IMR-90 (cell line): Measurements from ENCODE around the gene PCDHGA5. TPM values are rescaled to one million over a fixed set of nuclear protein-coding genes. Genes with fewer than 3 reads are reported as not detected.

Experiments
- ATAC-seq: fragments of 200-7000 bp; cut with Tn5 transposase; 2 replicates; pipeline ENCODE4 v1.9.1; 2020; ENCODE audit warnings: low read depth, mild to moderate bottlenecking, moderate library complexity
- BruUV-seq: library from RNA; stranded (reverse); fragments of 400-500 nt; replicated peaks from 2 replicates; lab custom pipeline; 2021; lab: Mats Ljungman, UMichigan
- CTCF ChIA-PET: fragments of 300-600 bp; formaldehyde crosslinking; extraction: SDS; loops from one replicate; lab custom pipeline; 2021; ENCODE audit warnings: antibody characterized with exemption; lab: Yijun Ruan, JAX
- POLR2A ChIA-PET: fragments of 300-600 bp; sonication (Branson Sonifier 250); formaldehyde crosslinking; loops from one replicate; lab custom pipeline; 2022; ENCODE audit warnings: antibody characterized with exemption; ENCODE audit not compliant: unreplicated experiment; lab: Charles Lee
- DNase-seq: peaks from one replicate; pipeline ENCODE4 v3.0.0; 2013
- H2AFZ ChIP-seq: replicated peaks from 2 replicates; pipeline ENCODE3; 2013; ENCODE audit warnings: low read length, mild to moderate bottlenecking; ENCODE audit not compliant: poor library complexity
- H2AK5ac ChIP-seq: 2 replicates; pipeline ENCODE4 v1.6.1; 2013; ENCODE audit warnings: low read depth, low read length, inconsistent platforms
- H2AK9ac ChIP-seq: replicated peaks from 2 replicates; pipeline ENCODE3; 2013; ENCODE audit warnings: mild to moderate bottlenecking, low read depth, low read length, moderate library complexity; ENCODE audit not compliant: poor library complexity
- H2BK120ac ChIP-seq: 2 replicates; pipeline ENCODE4 v1.6.1; 2013; ENCODE audit warnings: low read depth, low read length, inconsistent platforms
- H2BK15ac ChIP-seq: 3 replicates; pipeline ENCODE4 v1.6.1; 2013; ENCODE audit warnings: low read depth, low read length, inconsistent platforms
- H2BK20ac ChIP-seq: 2 replicates; pipeline ENCODE4 v1.6.1; 2013; ENCODE audit warnings: low read depth, mild to moderate bottlenecking, inconsistent platforms, low read length, moderate library complexity
- H2BK5ac ChIP-seq: 2 replicates; pipeline ENCODE4 v1.6.1; 2013; ENCODE audit warnings: mild to moderate bottlenecking, low read depth, low read length, inconsistent platforms; ENCODE audit not compliant: poor library complexity, severe bottlenecking
- H3K14ac ChIP-seq: replicated peaks from 2 replicates; pipeline ENCODE4 v1.6.1; 2013; ENCODE audit warnings: low read depth, low read length, inconsistent platforms
- H3K18ac ChIP-seq: 2 replicates; pipeline ENCODE4 v1.6.1; 2013; ENCODE audit warnings: low read depth, low read length, control low read depth
- H3K23ac ChIP-seq: 2 replicates; pipeline ENCODE4 v1.6.1; 2013; ENCODE audit warnings: low read depth, low read length, inconsistent platforms
- H3K27ac ChIP-seq: 2 replicates; pipeline ENCODE4 v1.5.1; 2013; ENCODE audit warnings: mild to moderate bottlenecking, control low read depth, low read length; ENCODE audit not compliant: insufficient read depth
- H3K27me3 ChIP-seq: 2 replicates; pipeline ENCODE4 v1.6.1; 2013; ENCODE audit warnings: low read length; ENCODE audit not compliant: control insufficient read depth, insufficient read depth
- H3K36me3 ChIP-seq: 2 replicates; pipeline ENCODE4 v1.6.1; 2013; ENCODE audit warnings: low read length, mixed read lengths; ENCODE audit not compliant: control insufficient read depth, insufficient read depth
- H3K4ac ChIP-seq: 2 replicates; pipeline ENCODE4 v1.6.1; 2013; ENCODE audit warnings: low read depth, low read length, inconsistent platforms
- H3K4me1 ChIP-seq: 2 replicates; pipeline ENCODE4 v1.6.1; 2013; ENCODE audit warnings: low read length, mixed read lengths; ENCODE audit not compliant: control insufficient read depth, insufficient read depth
- H3K4me2 ChIP-seq: 2 replicates; pipeline ENCODE4 v1.6.1; 2013; ENCODE audit warnings: low read depth, mild to moderate bottlenecking, control low read depth, low read length, moderate library complexity
- H3K4me3 ChIP-seq: 2 replicates; pipeline ENCODE4 v1.5.1; 2013; ENCODE audit warnings: low read depth, mild to moderate bottlenecking, control low read depth, low read length, moderate library complexity; ENCODE audit not compliant: insufficient read depth
- H3K56ac ChIP-seq: 2 replicates; pipeline ENCODE4 v1.6.1; 2013; ENCODE audit warnings: low read length, inconsistent platforms; ENCODE audit not compliant: insufficient read depth; ENCODE audit errors: extremely low read depth
- H3K79me1 ChIP-seq, 2 experiments: 2 replicates each; pipeline ENCODE4 v1.6.1; 2013; ENCODE audit warnings: low read length in 2 of 2, inconsistent platforms in 1 of 2, low read depth in 1 of 2
- H3K9ac ChIP-seq: 2 replicates; pipeline ENCODE4 v1.6.1; 2013; ENCODE audit warnings: low read depth, low read length, control low read depth
- H3K9me1 ChIP-seq: 2 replicates; pipeline ENCODE4 v1.6.1; 2013; ENCODE audit warnings: low read length, inconsistent platforms; ENCODE audit not compliant: insufficient read depth
- H3K9me3 ChIP-seq: 2 replicates; pipeline ENCODE4 v1.6.1; 2013; ENCODE audit warnings: low read length; ENCODE audit not compliant: control insufficient read depth, insufficient read depth
- H4K20me1 ChIP-seq: 2 replicates; pipeline ENCODE4 v1.6.1; 2013; ENCODE audit warnings: low read length, inconsistent platforms; ENCODE audit not compliant: insufficient read depth
- H4K5ac ChIP-seq: 2 replicates; pipeline ENCODE4 v1.6.1; 2013; ENCODE audit warnings: mild to moderate bottlenecking, low read depth, low read length, control low read depth
- H4K8ac ChIP-seq, 2 experiments: 2 replicates each; pipeline ENCODE4 v1.6.1; 2013; ENCODE audit warnings: low read depth in 2 of 2, low read length in 2 of 2, control low read depth in 1 of 2, inconsistent platforms in 1 of 2
- H4K91ac ChIP-seq: 2 replicates; pipeline ENCODE4 v1.6.1; 2013; ENCODE audit warnings: low read depth, low read length, inconsistent platforms; ENCODE audit not compliant: insufficient read depth
- CEBPB ChIP-seq: IDR thresholded peaks from 2 replicates; pipeline ENCODE4 v1.6.1; 2012; ENCODE audit warnings: low read depth, low read length, improper control_type of control experiment
- CHD1 ChIP-seq: IDR thresholded peaks from 2 replicates; pipeline ENCODE4 v1.6.1; 2012; ENCODE audit warnings: low read depth, low read length, improper control_type of control experiment
- CTCF ChIP-seq: conservative IDR thresholded peaks from 2 replicates; pipeline ENCODE4 v1.5.1; 2012; ENCODE audit warnings: mild to moderate bottlenecking, low read depth, low read length, improper control_type of control experiment
- MAFK ChIP-seq: IDR thresholded peaks from 2 replicates; pipeline ENCODE4 v1.6.1; 2012; ENCODE audit warnings: low read depth, low read length, improper control_type of control experiment
- MAZ ChIP-seq: IDR thresholded peaks from 2 replicates; pipeline ENCODE4 v1.6.1; 2012; ENCODE audit warnings: low read depth, mild to moderate bottlenecking, low read length, improper control_type of control experiment, moderate library complexity, borderline replicate concordance
- MXI1 ChIP-seq: IDR thresholded peaks from 2 replicates; pipeline ENCODE4 v1.6.1; 2012; ENCODE audit warnings: low read depth, mild to moderate bottlenecking, low read length, moderate library complexity, borderline replicate concordance
- POLR2A ChIP-seq: IDR thresholded peaks from 2 replicates; pipeline ENCODE4 v1.6.1; 2012; ENCODE audit warnings: mild to moderate bottlenecking, low read depth, low read length
- RAD21 ChIP-seq: IDR thresholded peaks from 2 replicates; pipeline ENCODE4 v1.6.1; 2012; ENCODE audit warnings: low read length, improper control_type of control experiment
- RCOR1 ChIP-seq: IDR thresholded peaks from 2 replicates; pipeline ENCODE4 v1.6.1; 2012; ENCODE audit warnings: mild to moderate bottlenecking, low read length, improper control_type of control experiment; ENCODE audit not compliant: insufficient replicate concordance
- SMC3 ChIP-seq: fragments of 150-350 bp; IDR thresholded peaks from 2 replicates; pipeline ENCODE4 v1.6.1; 2016; ENCODE audit warnings: low read depth, mild to moderate bottlenecking, antibody characterized with exemption, low read length, moderate library complexity
- WGBS, 2 experiments: methylation state at CpG; one replicate each; pipeline versions ENCODE4 v1.1.5 to v1.1.7; 2013; ENCODE audit warnings: missing lambda C conversion rate in 2 of 2; ENCODE audit not compliant: insufficient read length in 1 of 2; ENCODE audit errors: extremely low coverage in 2 of 2; 5-methylcytosine and 5-hydroxymethylcytosine counted together
- dilution Hi-C: fragments of 300-500 bp; cut with HindIII; formaldehyde crosslinking; loops from one replicate; pipeline ENCODE4 v1.14.3; 2018; ENCODE audit warnings: low sequenced_read_pairs; ENCODE audit not compliant: unreplicated experiment
- in situ Hi-C: fragments of 300-500 bp; cut with MboI; formaldehyde crosslinking; loops from 3 replicates; pipeline ENCODE4 v1.14.3; 2019; ENCODE audit warnings: low sequenced_read_pairs, inconsistent platforms, mixed read lengths
- intact Hi-C: fragments of 100-400 bp; cut with micrococcal nuclease; formaldehyde crosslinking; loops from 2 replicates; pipeline ENCODE4 v1.10.0; 2022
- polyA plus RNA-seq, 3 experiments: library from polyadenylated mRNA; depleted of rRNA; stranded (reverse); fragments of >200 nt; gene quantifications; 2 replicates each; pipeline ENCODE4 v1.2.3, GENCODE V29; 2012; ENCODE audit warnings: low replicate concordance in 1 of 3
- total RNA-seq: library from RNA; depleted of rRNA; stranded (reverse); fragments of >200 nt; gene quantifications from 2 replicates; pipeline ENCODE4 v1.2.3, GENCODE V29; 2012
- TF ChIP-seq, protein P1 (sequence below): fragments of 150-350 bp; IDR thresholded peaks from 2 replicates; pipeline ENCODE4 v1.6.1; 2017; ENCODE audit warnings: mild to moderate bottlenecking, antibody characterized with exemption, low read length, low read depth

PCDHGA5 gene
- total and polyA plus RNA-seq, 2 of the 4 experiments (the other 2 are of a cell fraction): 1.3 to 2.0 TPM

DNA sequence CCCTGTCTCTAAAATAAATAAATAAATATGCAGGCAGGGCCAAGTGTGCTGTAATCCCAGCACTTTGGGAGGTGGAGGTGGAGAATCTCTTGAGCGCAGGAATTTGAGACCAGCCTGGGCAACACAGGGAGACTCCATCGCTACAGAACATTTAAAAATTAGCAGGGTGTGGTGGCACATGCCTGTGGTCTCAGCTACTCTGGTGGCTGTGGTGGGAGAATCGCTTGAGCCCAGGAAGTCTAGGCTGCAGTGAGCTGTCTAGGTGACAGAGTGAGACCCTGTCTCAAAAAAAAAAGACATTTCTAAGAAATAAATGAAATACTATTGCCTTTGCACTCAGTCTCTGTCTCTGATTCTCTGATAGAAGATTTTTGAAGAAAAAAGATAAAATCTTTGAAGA lies 47.6 kb downstream of the PCDHGA5 start:
- no peak overlapping the region for H3K9ac ChIP-seq
- H3K27ac ChIP-seq: no peak overlapping the region
- H3K36me3 ChIP-seq: peaks cover 13% of the 10 kb centered on the region; the same call in 1 of the 2 replicates
- H3K9me3 ChIP-seq: peaks cover 52% of the 10 kb centered on the region
- WGBS, 2 experiments: no CpG with 5 or more reads among the region's 3 CpGs
- H3K4me3 ChIP-seq: no peak overlapping the region
- no peaks in the 10 kb centered on the region for H3K9me1 ChIP-seq
- no peak overlapping the region for H4K8ac ChIP-seq
- H3K23ac ChIP-seq: no peak overlapping the region
- H4K20me1 ChIP-seq: no peaks in the 10 kb centered on the region
- H2BK15ac ChIP-seq: no peak overlapping the region
- no peak overlapping the region for H4K91ac ChIP-seq
- H3K4me1 ChIP-seq: no peaks in the 10 kb centered on the region
- intact Hi-C loops (loop anchor here (5.0 kb wide), 1 partner anchor 84 kb away; no protein-coding TSS in a partner anchor), dilution Hi-C loops (no loop called here), in situ Hi-C loops (no loop called here)
- no peak overlapping the region for H2BK120ac ChIP-seq
- ATAC-seq: no peak
- H3K18ac ChIP-seq: no peak overlapping the region
- H2AK5ac ChIP-seq: no peak overlapping the region
- no peak overlapping the region for H2AK9ac ChIP-seq
- DNase-seq: no peak
- H2AFZ ChIP-seq: no peak overlapping the region
- no peak overlapping the region for H2BK5ac ChIP-seq
- H3K14ac ChIP-seq: no peak overlapping the region
- ChIA-PET CTCF (interaction anchor here (1.0 to 2.8 kb wide), 3 partner anchors 65 to 152 kb away, joined by 3 to 19 read pairs (median 3); no protein-coding TSS in a partner anchor), POLR2A (no interaction called here)
- H3K27me3 ChIP-seq: no peaks in the 10 kb centered on the region
- H4K5ac ChIP-seq: no peak overlapping the region
- no peak overlapping the region; the same call in 1 of the 2 replicates for H3K56ac ChIP-seq
- no peak overlapping the region for H3K4ac ChIP-seq
- TF ChIP-seq CHD1 (no peak), MAZ (no peak), MAFK (no peak), CTCF (no peak), RCOR1 (no peak), RAD21 (no peak), MXI1 (no peak), POLR2A (no peak), CEBPB (no peak), SMC3 (no peak)
- TF ChIP-seq, protein P1, sequence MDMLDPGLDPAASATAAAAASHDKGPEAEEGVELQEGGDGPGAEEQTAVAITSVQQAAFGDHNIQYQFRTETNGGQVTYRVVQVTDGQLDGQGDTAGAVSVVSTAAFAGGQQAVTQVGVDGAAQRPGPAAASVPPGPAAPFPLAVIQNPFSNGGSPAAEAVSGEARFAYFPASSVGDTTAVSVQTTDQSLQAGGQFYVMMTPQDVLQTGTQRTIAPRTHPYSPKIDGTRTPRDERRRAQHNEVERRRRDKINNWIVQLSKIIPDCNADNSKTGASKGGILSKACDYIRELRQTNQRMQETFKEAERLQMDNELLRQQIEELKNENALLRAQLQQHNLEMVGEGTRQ: no peak
- H3K4me2 ChIP-seq: no peak overlapping the region; the same call in 1 of the 2 replicates
- H2BK20ac ChIP-seq: no peak overlapping the region
- peaks cover 7 to 8% of the 10 kb centered on the region in 2 experiments; a peak in 2 of 4 replicates for H3K79me1 ChIP-seq
- no TSS peak for BruUV-seq
